ENCODE data around the gene LYST. TPM values are rescaled to one million over a fixed set of nuclear protein-coding genes. Genes with fewer than 3 reads are reported as not detected.

Gene LYST
- total RNA-seq, 2 experiments from 2014 or later = 4.0 to 8.2 TPM

- Histone ChIP-seq H4K20me1 (ENCODE audit: insufficient read depth, low read length) (no peaks in the 10 kb centered on the region), H2AFZ (ENCODE audit: low read length) (no peak overlapping the region), H3K9me3 (ENCODE audit: low read length) (no peaks in the 10 kb centered on the region), H3K27ac (ENCODE audit: low read depth, low read length, poor library complexity, severe bottlenecking) (no peak overlapping the region), H3K4me2 (ENCODE audit: low read length) (no peak overlapping the region), H3K36me3 (ENCODE audit: insufficient read depth, low read length) (no peaks in the 10 kb centered on the region), H3K4me1 (ENCODE audit: insufficient read depth, low read length, poor library complexity, severe bottlenecking) (no peaks in the 10 kb centered on the region), H3K4me3 (ENCODE audit: low read depth, low read length, poor library complexity, severe bottlenecking) (no peak overlapping the region), H3K9me2 (ENCODE audit: insufficient read depth, low read length) (no peaks in the 10 kb centered on the region), H3K79me2 (ENCODE audit: insufficient read depth, low read depth, low read length) (no peaks in the 10 kb centered on the region)
- no peak for TF ChIP-seq EZH2phosphoT487 (IDR thresholded peaks at IDR 0.05; ENCODE audit: borderline replicate concordance, low read depth, low read length)
- no peak for TF ChIP-seq CTCF (conservative IDR thresholded peaks at IDR 0.05; ENCODE audit: low read length)
- CTCF ChIA-PET (ENCODE audit: unreplicated experiment) = no interaction called here
- intact Hi-C loops (cut with micrococcal nuclease; ENCODE audit: unreplicated experiment) = no loop called here
- POLR2A ChIA-PET = interaction anchor here (1.2 kb wide), 1 partner anchor 10 kb away, joined by 6 read pairs; no protein-coding TSS in a partner anchor
- no TSS peak for BruUV-seq (replicated peaks)
- no peak for DNase-seq (ENCODE audit: low spot score)
Measured at GRCh38 chr1:235635938-235636662, 230.6 kb downstream of the LYST start.

- DNase-seq (ENCODE audit: low spot score) = no peak
- no peak for TF ChIP-seq EZH2phosphoT487 (IDR thresholded peaks at IDR 0.05; ENCODE audit: borderline replicate concordance, low read depth, low read length)
- no peak for TF ChIP-seq CTCF (conservative IDR thresholded peaks at IDR 0.05; ENCODE audit: low read length)
- no TSS peak for BruUV-seq (replicated peaks)
- no peaks in the 10 kb centered on the region for H3K4me1 ChIP-seq (ENCODE audit: insufficient read depth, low read length, poor library complexity, severe bottlenecking)
- H3K4me2 ChIP-seq (ENCODE audit: low read length) = no peak overlapping the region
- no peak overlapping the region for H3K27ac ChIP-seq (ENCODE audit: low read depth, low read length, poor library complexity, severe bottlenecking)
- H3K4me3 ChIP-seq (ENCODE audit: low read depth, low read length, poor library complexity, severe bottlenecking) = no peak overlapping the region
- POLR2A ChIA-PET = interaction anchor here (0.8 kb wide), 1 partner anchor 100 kb away, joined by 3 read pairs; no protein-coding TSS in a partner anchor
- H3K9me2 ChIP-seq (ENCODE audit: insufficient read depth, low read length) = no peaks in the 10 kb centered on the region
- no peaks in the 10 kb centered on the region for H3K36me3 ChIP-seq (ENCODE audit: insufficient read depth, low read length)
- H2AFZ ChIP-seq (ENCODE audit: low read length) = no peak overlapping the region
- CTCF ChIA-PET (ENCODE audit: unreplicated experiment) = no interaction called here
- no peaks in the 10 kb centered on the region for H3K79me2 ChIP-seq (ENCODE audit: insufficient read depth, low read depth, low read length)
- intact Hi-C loops (cut with micrococcal nuclease; ENCODE audit: unreplicated experiment) = no loop called here
- H3K9me3 ChIP-seq (ENCODE audit: low read length) = no peaks in the 10 kb centered on the region
- H4K20me1 ChIP-seq (ENCODE audit: insufficient read depth, low read length) = no peaks in the 10 kb centered on the region
Measured at GRCh38 chr1:235632506-235633401, 234.0 kb downstream of the LYST start.

All from OCI-LY7 (cell line).